NB4 (cell line): ENCODE data around the gene LY86.

ENCODE experiments used
- DNase-seq: peaks from one replicate; pipeline ENCODE4 v3.0.0; 2010; ENCODE audit warnings: low read depth
- H3K4me3 ChIP-seq: one replicate; pipeline ENCODE4 v1.5.1; 2011; ENCODE audit warnings: mild to moderate bottlenecking, low read depth, low read length, moderate library complexity
- MYC ChIP-seq: IDR thresholded peaks from 2 replicates; pipeline ENCODE4 v1.6.1; 2011; ENCODE audit warnings: low read depth, low read length
- POLR2A ChIP-seq: IDR thresholded peaks from 2 replicates; pipeline ENCODE4 v1.6.1; 2011; ENCODE audit warnings: mild to moderate bottlenecking; ENCODE audit not compliant: insufficient read length; ENCODE audit errors: extremely low read depth
- TF ChIP-seq, protein P1 (sequence below): IDR thresholded peaks from one replicate; pipeline ENCODE4 v1.5.1; 2012; ENCODE audit warnings: low read depth, low read length
- TF ChIP-seq, protein P2 (sequence below): IDR thresholded peaks from 2 replicates; pipeline ENCODE4 v1.6.1; 2011; ENCODE audit warnings: low read depth, low read length

The LY86 gene

GRCh38 chr6:6614983-6615349 lies 26.4 kb downstream of the LY86 start:
- no peak for DNase-seq
- TF ChIP-seq, protein P1, sequence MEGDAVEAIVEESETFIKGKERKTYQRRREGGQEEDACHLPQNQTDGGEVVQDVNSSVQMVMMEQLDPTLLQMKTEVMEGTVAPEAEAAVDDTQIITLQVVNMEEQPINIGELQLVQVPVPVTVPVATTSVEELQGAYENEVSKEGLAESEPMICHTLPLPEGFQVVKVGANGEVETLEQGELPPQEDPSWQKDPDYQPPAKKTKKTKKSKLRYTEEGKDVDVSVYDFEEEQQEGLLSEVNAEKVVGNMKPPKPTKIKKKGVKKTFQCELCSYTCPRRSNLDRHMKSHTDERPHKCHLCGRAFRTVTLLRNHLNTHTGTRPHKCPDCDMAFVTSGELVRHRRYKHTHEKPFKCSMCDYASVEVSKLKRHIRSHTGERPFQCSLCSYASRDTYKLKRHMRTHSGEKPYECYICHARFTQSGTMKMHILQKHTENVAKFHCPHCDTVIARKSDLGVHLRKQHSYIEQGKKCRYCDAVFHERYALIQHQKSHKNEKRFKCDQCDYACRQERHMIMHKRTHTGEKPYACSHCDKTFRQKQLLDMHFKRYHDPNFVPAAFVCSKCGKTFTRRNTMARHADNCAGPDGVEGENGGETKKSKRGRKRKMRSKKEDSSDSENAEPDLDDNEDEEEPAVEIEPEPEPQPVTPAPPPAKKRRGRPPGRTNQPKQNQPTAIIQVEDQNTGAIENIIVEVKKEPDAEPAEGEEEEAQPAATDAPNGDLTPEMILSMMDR = no peak
- TF ChIP-seq POLR2A (no peak), MYC (no peak)
- TF ChIP-seq, protein P2, sequence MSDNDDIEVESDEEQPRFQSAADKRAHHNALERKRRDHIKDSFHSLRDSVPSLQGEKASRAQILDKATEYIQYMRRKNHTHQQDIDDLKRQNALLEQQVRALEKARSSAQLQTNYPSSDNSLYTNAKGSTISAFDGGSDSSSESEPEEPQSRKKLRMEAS = no peak
- no peak overlapping the region for H3K4me3 ChIP-seq

GRCh38 chr6:6616656-6617055 lies 28.1 kb downstream of the LY86 start:
- no peak overlapping the region for H3K4me3 ChIP-seq
- TF ChIP-seq MYC = no peak
- no peak for DNase-seq

DNA sequence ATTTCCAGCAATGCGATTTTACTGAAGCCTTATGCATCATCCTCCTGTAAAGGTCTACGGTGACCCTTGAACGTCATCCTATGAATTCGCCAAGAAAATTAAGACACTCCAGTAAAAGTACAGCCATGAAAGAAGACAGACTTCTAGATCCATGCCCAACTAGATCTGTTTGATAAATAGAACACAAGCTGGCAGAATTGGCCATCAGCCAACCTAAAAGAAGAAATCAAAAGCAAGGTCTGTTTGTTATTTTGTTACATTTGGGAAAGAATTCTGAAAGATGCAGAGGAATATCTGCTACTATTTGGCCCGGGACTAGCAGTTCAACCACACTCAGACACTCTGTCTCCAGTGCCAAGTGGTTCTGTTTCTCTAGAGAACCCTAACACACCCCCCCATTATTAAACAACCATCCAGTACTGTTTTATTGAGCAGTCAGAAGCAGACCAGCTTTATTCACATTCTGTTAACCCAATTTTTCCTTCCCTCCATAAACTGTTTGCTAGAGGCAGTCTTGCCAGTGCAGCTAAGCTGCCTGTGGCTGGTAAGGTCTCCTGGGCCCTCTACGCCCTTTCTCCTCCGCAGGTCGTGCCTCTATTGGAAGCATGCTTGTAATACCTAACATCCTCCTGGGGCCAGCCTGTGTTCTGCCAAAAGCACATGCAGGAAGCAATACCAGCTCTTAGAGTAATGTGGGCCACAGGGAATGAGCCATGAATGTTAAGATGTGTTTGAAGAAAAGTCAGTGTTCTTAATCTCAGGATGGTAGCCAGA lies 30.7 kb downstream of the LY86 start:
- H3K4me3 ChIP-seq = no peak overlapping the region
- no peak for DNase-seq
- TF ChIP-seq, protein P2 = no peak
- TF ChIP-seq, protein P1 = no peak
- TF ChIP-seq POLR2A (no peak), MYC (no peak)

- TF ChIP-seq, protein P1 = no peak
- TF ChIP-seq POLR2A (no peak), MYC (no peak)
- TF ChIP-seq, protein P2 = no peak
- no peak for DNase-seq
- H3K4me3 ChIP-seq = no peak overlapping the region
Observed at GRCh38 chr6:6620766-6621425, 32.4 kb downstream of the LY86 start.

- no peak overlapping the region for H3K4me3 ChIP-seq
- no peak for DNase-seq
- TF ChIP-seq, protein P1 = no peak
- TF ChIP-seq, protein P2 = no peak
- TF ChIP-seq POLR2A = no peak
- TF ChIP-seq MYC = no peak
Observed at GRCh38 chr6:6622501-6622900, 34.0 kb downstream of the LY86 start.

GRCh38 chr6:6623553-6623952 lies 35.0 kb downstream of the LY86 start:
- TF ChIP-seq MYC = no peak
- TF ChIP-seq, protein P2 = no peak
- TF ChIP-seq, protein P1 = no peak
- no peak for TF ChIP-seq POLR2A
- H3K4me3 ChIP-seq = no peak overlapping the region
- DNase-seq = no peak
